Naive B cell (primary cell): Measurements from ENCODE around the gene FMNL2. TPM values are rescaled to one million over a fixed set of nuclear protein-coding genes. Genes with fewer than 3 reads are reported as not detected.

Source experiments
- ATAC-seq, 2 donors: fragments of 150-1000 bp; cut with Tn5 transposase; 2 replicates each; pipeline ENCODE4 v1.10.0; 2021; ENCODE audit warnings: low read depth in 2 of 2, mild to moderate bottlenecking in 2 of 2, moderate library complexity in 2 of 2
- DNase-seq: peaks from one replicate; pipeline ENCODE4 v3.0.0; 2022
- H3K27ac Mint-ChIP-seq, 6 donors: one replicate each; pipeline ENCODE4 v1.8.0; 2020 to 2022; ENCODE audit warnings: mild to moderate bottlenecking in 6 of 6, mixed read lengths in 6 of 6, moderate library complexity in 5 of 6, inconsistent platforms in 2 of 6
- H3K27me3 Mint-ChIP-seq, 3 donors: one replicate each; pipeline ENCODE4 v1.8.0; 2021 to 2022; ENCODE audit warnings: mixed read lengths in 3 of 3, mild to moderate bottlenecking in 1 of 3
- H3K36me3 Mint-ChIP-seq, 2 donors: one replicate each; pipeline ENCODE4 v1.8.0; 2020 to 2022; ENCODE audit warnings: mixed read lengths in 2 of 2, inconsistent platforms in 1 of 2, mild to moderate bottlenecking in 1 of 2
- H3K4me1 Mint-ChIP-seq, 3 donors: one replicate each; pipeline ENCODE4 v1.8.0; 2020 to 2022; ENCODE audit warnings: mixed read lengths in 3 of 3, inconsistent platforms in 1 of 3, mild to moderate bottlenecking in 1 of 3, moderate library complexity in 1 of 3
- H3K4me3 Mint-ChIP-seq, 8 donors: one replicate each; pipeline ENCODE4 v1.8.0; 2020 to 2022; ENCODE audit warnings: mild to moderate bottlenecking in 8 of 8, mixed read lengths in 8 of 8, moderate library complexity in 8 of 8, inconsistent platforms in 2 of 8
- H3K9me3 Mint-ChIP-seq, 7 donors: one replicate each; pipeline ENCODE4 v1.8.0; 2020 to 2022; ENCODE audit warnings: mixed read lengths in 7 of 7, mild to moderate bottlenecking in 5 of 7, inconsistent platforms in 2 of 7, moderate library complexity in 1 of 7
- polyA plus RNA-seq, 6 donors: library from polyadenylated mRNA; unstranded; fragments of 300-500 nt; fragmentation: Illumina TruSeq; gene quantifications; one replicate each; pipeline ENCODE4 v1.2.3, GENCODE V29; 2021; ENCODE audit warnings: low read depth in 6 of 6

FMNL2 gene
- polyA plus RNA-seq, 6 donors from 2014 or later = 0.08 to 1.4 (median 0.61) TPM

DNA sequence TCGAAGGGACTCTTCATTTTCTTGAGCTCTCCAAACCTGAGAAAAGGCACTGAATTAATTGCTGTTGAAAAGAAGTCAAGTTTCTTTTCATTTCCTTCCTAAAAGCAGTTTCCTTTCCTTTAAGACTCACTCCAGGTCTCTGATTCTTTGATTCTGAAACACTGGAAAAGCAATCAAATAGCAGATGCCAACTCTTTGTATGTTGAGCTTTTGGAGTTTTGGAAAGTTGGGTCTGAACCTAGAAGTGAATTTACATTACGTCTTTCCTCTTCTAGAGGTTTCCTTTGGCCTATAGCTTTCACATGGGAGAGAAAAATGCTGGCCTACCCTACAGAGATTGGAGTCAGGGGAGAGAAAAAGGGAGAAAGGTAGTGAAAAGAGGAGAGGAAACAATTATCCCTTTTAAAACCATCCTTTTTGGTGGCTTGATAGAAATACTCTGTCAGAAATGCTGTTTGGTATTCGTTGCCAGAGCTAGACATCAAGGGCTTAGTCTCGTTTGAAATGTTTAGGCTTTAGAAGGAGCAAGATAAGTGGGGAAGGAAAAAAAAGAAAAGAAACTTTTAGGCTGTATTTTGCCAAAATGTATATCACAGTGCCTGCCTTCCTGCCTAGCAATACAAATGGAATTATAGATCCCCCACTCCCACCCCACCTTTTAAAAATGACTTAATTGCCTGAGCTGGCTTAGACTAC lies 194.6 kb downstream of the FMNL2 start:
- Mint-ChIP-seq H3K4me1 (no peaks in the 10 kb centered on the region), H3K9me3 (no peaks in the 10 kb centered on the region), H3K36me3 (no peaks in the 10 kb centered on the region), H3K4me3 (no peak overlapping the region), H3K27ac (no peak overlapping the region), H3K27me3 (peaks cover 0 to 5% (median 0%) of the 10 kb centered on the region in 3 donors)
- no peak for DNase-seq
- no peak for ATAC-seq

DNA sequence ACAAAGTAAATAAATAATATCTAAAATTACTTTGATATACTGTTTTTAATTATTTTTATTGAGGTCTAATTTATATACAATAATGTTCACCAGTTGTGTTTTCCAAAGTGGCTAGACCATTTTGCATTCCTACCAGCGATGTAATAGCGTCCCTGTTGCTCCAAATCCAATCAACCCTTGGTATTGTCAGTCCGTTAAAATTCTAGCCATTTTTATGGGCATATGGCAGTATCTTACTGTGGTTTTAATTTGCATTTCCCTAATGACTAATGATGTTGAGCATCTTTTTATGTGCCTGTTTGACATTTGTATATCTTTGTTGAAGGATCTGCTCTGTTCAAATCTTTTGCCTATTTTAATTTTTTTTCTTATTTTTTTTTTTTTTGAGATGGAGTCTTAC lies 197.3 kb downstream of the FMNL2 start:
- H3K4me3 Mint-ChIP-seq = no peak overlapping the region
- H3K36me3 Mint-ChIP-seq = no peaks in the 10 kb centered on the region
- H3K27ac Mint-ChIP-seq = no peak overlapping the region
- H3K4me1 Mint-ChIP-seq = no peaks in the 10 kb centered on the region
- no peak for DNase-seq
- peaks cover 0 to 10% (median 9%) of the 10 kb centered on the region in 3 donors for H3K27me3 Mint-ChIP-seq
- H3K9me3 Mint-ChIP-seq = no peaks in the 10 kb centered on the region
- no peak for ATAC-seq

DNA sequence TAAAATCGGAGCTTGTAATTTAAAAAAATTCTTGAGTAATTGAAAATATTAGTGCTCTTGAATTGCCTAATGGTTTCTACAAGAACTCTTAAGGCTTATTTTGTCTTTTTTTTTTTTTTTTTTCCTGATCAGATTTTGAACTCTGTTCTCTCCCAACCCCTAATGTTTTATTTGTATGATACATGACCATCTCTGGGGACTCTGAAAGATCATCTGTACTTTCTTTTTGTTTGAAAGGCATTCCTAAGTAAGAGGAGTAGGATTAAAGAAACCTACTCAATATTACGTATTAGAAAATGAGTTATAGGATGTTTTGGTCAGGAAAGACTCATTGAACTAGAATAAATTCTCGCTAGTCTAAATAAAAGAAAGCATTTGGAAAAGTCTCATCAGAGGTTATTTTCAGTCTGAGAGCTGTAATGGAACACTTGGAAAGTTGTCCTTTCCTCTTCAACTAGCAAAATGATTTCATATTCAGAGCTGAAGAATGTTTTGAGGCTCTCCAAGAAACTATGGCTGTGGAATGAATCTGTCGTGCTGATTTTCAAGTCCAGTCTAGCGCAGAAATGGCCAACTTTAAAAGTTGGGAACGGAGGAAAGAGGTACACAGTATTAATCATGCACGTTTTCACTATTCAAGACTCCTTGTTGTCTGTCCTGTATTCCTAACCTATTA lies 199.6 kb downstream of the FMNL2 start:
- H3K27ac Mint-ChIP-seq = no peak overlapping the region
- H3K36me3 Mint-ChIP-seq = no peaks in the 10 kb centered on the region
- no peak overlapping the region for H3K4me3 Mint-ChIP-seq
- DNase-seq (no peak), ATAC-seq (no peak)
- H3K9me3 Mint-ChIP-seq = no peaks in the 10 kb centered on the region
- H3K4me1 Mint-ChIP-seq = no peaks in the 10 kb centered on the region
- H3K27me3 Mint-ChIP-seq = peaks cover 0 to 10% (median 9%) of the 10 kb centered on the region in 3 donors

DNA sequence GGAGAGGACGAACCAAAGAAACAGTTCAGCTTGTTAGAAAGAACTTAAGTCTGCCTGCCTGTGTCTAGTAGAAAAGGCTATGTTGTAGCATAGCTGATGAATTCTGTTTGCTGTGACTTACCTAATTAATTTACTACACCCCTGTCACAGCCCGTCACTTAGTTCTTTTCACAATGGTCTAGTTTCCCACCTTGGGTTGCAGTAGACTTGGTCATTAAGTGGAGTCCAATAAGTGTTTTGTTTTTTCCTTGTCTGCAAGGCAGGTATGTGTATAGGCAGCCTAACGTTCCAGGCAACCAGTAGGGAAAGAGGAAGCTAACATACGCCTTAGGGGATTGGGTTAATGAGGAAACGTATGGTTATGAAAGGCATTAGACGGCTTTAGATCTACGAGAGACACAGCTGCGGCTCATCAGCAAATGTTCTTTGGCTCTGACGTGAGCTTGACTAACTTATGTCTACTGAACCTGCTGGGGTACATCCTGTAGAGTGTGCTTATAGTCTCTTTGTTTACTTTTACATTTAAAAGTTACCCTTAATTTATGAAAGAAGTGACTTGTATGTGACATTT lies 202.2 kb downstream of the FMNL2 start:
- H3K36me3 Mint-ChIP-seq = no peaks in the 10 kb centered on the region
- H3K9me3 Mint-ChIP-seq = no peaks in the 10 kb centered on the region
- H3K4me1 Mint-ChIP-seq = no peaks in the 10 kb centered on the region
- DNase-seq (no peak), ATAC-seq (no peak)
- H3K27ac Mint-ChIP-seq = no peak overlapping the region
- peaks cover 0 to 10% (median 9%) of the 10 kb centered on the region in 3 donors for H3K27me3 Mint-ChIP-seq
- no peak overlapping the region for H3K4me3 Mint-ChIP-seq

DNA sequence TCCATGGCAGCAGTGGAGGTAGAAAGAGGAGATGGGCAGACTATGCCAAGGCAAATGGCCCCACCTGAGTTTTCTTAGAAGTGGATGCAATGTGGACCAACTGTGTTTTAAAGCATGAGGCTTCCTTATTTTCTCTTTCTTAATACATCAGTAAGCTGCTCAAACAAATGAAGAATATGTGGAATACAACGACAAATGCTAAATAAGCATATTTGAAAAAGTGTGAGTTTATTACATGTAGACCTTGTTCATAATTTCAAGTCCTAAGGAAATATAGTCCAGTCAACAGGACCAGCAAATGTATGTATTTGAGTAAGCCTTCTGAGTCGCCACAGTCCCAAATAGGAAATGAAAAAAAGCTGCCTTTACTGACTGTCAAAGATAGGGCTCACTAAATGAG lies 204.4 kb downstream of the FMNL2 start:
- H3K36me3 Mint-ChIP-seq = no peaks in the 10 kb centered on the region
- H3K27me3 Mint-ChIP-seq = peaks cover 0 to 10% (median 4%) of the 10 kb centered on the region in 3 donors
- H3K4me1 Mint-ChIP-seq = no peaks in the 10 kb centered on the region
- no peaks in the 10 kb centered on the region for H3K9me3 Mint-ChIP-seq
- H3K27ac Mint-ChIP-seq = no peak overlapping the region
- no peak for ATAC-seq
- no peak overlapping the region for H3K4me3 Mint-ChIP-seq
- no peak for DNase-seq

DNA sequence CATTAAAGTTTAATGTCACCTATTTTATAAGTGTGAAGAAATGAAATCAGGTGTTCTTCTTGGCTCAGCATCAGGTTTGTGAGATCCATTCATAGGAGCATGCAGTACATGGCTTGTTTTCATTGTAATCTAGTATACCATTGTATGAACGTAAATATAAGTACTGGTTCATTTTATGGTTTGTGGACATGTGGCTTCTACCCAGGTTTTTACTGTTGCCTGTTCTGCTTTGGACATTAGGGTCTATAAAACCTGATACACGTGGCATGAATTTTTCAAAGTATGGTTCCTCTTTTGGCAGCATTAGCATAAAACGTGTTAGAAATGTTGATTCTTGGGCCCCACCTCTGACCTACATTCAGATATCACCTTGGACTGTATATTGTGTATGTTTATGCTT lies 206.7 kb downstream of the FMNL2 start:
- Mint-ChIP-seq H3K9me3 (no peaks in the 10 kb centered on the region), H3K27ac (no peak overlapping the region), H3K27me3 (peaks cover 0 to 2% (median 0%) of the 10 kb centered on the region in 3 donors), H3K4me1 (no peaks in the 10 kb centered on the region), H3K4me3 (no peak overlapping the region), H3K36me3 (no peaks in the 10 kb centered on the region)
- DNase-seq (no peak), ATAC-seq (no peak)

DNA sequence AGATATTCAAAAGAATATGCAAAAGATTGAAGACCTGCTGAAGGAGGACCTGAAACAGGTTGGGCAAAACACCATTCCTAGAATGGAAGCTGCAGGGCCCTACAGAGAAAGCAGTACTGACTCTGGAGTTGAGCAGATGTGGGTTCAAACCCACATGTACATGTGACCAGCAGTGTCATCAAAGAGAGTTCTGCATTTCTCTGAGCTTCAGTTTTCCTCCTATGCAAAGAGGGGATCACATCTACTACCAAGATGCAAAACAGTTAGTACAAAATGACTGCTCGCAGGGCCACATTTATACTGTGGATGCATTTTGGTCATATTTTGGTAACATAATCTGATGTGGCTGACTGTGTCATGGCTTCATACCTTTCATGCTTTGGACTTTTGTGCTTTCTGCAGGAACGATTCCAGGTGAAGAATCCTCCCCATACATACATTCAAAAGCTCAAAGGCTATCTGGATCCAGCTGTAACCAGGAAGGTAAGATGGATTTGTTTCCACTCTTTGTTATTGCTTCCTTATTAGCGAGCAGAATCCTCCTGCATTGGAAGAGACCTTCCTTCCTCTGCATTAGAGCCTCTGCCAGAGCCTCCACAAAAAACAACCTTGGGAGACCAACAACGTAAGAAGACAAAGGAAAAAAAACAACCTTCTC lies 207.5 kb downstream of the FMNL2 start:
- Mint-ChIP-seq H3K27ac (no peak overlapping the region), H3K4me1 (no peaks in the 10 kb centered on the region), H3K9me3 (no peaks in the 10 kb centered on the region), H3K27me3 (no peaks in the 10 kb centered on the region), H3K4me3 (no peak overlapping the region), H3K36me3 (no peaks in the 10 kb centered on the region)
- no peak for DNase-seq
- ATAC-seq = no peak

DNA sequence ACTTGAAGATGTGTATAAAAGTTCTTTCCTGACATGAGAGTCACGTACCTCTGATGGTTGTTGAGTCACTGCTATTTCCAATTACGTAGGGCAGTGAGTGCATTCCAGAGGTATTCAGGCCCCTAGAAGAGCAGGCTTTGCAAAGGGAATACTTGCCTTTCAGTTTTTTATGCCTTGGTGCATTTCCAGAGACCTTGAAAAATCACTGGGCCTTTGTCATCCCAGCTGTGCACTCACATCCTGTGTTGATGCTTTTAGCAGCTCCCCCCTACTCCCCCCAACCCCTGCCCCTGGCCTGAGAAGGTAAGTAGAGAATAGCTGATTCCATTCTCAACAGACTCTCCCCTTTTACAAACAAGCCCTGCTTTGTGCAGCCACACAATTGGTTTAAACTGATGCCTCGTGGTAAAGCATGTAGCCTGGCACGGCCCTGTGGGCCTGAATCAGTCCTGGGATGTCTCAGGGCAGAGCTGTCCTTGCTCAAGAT lies 208.1 kb downstream of the FMNL2 start:
- no peaks in the 10 kb centered on the region for H3K9me3 Mint-ChIP-seq
- no peak overlapping the region for H3K27ac Mint-ChIP-seq
- H3K4me1 Mint-ChIP-seq = no peaks in the 10 kb centered on the region
- no peak for DNase-seq
- H3K36me3 Mint-ChIP-seq = no peaks in the 10 kb centered on the region
- no peak for ATAC-seq
- no peaks in the 10 kb centered on the region for H3K27me3 Mint-ChIP-seq
- no peak overlapping the region for H3K4me3 Mint-ChIP-seq

DNA sequence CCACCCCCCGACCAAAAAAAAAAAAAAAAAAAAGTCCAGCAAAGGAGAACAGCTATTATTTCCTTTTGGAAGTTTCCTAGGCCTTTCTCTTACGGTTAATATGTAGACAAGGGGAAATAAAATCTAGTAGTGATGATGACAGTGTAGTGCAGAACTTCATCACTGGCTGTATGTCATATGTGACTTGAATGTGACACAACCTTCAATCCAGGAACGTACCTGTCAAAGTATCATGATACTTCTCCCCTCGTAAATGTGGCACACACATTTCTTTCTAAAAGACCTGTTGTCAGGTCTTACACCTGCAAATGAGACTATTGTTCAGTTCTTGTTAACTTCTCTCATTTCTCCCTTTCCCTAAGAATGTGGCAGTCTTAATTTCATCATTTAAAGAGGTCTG lies 208.7 kb downstream of the FMNL2 start:
- DNase-seq (no peak), ATAC-seq (no peak)
- no peaks in the 10 kb centered on the region for H3K4me1 Mint-ChIP-seq
- peak overlapping the region in 1 of 6 donors; percentile 6 for H3K27ac Mint-ChIP-seq
- no peak overlapping the region for H3K4me3 Mint-ChIP-seq
- no peaks in the 10 kb centered on the region for H3K9me3 Mint-ChIP-seq
- no peaks in the 10 kb centered on the region for H3K27me3 Mint-ChIP-seq
- H3K36me3 Mint-ChIP-seq = no peaks in the 10 kb centered on the region

DNA sequence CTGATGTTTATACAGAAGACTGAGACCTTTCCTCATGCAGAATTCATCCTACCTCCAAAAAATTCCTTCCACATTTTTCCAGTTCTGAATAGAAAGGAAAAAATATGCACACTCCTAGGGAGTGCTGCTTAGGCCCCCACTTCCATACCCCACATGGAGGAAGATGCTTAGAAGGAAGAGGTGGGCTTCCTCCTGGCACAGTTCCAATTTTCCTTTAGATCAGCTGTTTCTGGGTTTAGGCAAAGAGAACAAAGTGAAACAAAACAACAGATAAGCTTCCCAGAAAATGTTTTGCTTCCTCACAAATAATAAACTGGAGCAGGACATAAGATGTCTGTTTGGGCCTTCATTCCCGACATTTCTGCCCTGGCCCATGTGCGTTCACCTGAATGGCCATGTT lies 209.7 kb downstream of the FMNL2 start:
- H3K4me3 Mint-ChIP-seq = no peak overlapping the region
- H3K4me1 Mint-ChIP-seq = no peaks in the 10 kb centered on the region
- ATAC-seq (no peak), DNase-seq (no peak)
- no peaks in the 10 kb centered on the region for H3K27me3 Mint-ChIP-seq
- H3K36me3 Mint-ChIP-seq = no peaks in the 10 kb centered on the region
- H3K9me3 Mint-ChIP-seq = no peaks in the 10 kb centered on the region
- H3K27ac Mint-ChIP-seq = no peak overlapping the region

DNA sequence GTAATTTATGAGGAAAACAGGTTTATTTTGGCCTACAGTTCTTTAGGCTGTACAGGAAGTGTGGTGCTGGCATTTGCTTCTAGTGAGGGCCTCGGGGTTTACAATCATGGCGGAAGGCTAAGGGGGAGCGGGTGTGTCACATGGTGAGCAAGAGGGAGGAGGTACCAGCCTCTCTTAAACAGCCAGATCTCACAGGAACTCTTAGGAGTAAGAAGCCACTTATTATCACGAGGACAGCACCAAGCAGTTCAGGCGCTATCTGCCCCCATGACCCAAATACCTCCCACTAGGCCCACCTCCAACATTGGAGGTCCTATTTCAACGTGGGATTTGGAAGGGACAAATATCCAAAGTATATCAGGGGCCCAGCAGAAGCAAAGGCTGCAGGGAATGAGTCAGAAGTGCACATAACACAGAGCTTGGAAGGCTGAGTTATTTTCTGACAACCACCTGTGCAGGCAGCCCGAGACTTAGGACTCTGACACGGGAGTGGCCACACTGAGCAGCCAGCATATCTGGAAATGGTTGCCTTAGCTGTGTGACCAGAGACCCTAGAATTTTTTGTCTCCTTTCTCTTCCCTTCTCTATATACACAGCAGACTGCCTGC lies 211.4 kb downstream of the FMNL2 start:
- DNase-seq = no peak

DNA sequence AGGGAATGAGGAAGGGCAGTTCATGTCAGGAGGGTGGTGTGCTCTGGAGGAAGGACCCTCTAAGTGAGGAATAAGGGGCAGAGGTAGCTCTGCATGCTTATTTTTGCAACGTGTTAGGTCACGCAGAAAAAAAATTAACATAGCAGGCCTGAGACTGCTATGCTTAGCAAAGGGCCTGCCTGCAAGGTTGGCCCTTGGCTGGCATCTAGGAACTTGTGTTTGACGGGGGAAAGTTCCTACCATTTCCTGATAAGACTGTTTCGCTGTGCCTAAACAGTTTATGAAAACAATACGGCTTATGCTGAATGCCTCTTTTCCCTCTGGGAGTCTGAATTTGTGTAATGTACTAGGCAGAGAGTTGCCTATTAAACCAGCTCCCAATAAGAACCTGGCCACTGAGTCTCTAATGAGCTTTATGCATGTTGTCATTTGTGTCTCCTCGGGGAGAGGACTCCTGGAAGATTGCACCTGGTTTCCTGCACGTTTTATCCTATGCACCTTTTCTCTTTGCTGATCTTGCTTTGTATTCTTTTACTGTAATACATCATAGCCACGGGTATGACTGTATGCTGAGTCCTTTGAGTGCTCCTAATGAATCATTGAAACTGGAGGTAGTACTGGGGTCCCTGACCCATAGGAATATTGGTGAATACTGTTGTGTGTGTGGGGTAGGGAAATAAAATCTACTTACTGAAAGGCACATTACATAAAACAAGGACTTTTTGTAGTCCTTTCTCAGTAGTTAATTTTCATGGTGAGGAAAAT lies 213.3 kb downstream of the FMNL2 start:
- DNase-seq = no peak
- Mint-ChIP-seq H3K4me3 (no peak overlapping the region), H3K36me3 (no peaks in the 10 kb centered on the region), H3K27me3 (no peaks in the 10 kb centered on the region), H3K9me3 (no peaks in the 10 kb centered on the region), H3K27ac (no peak overlapping the region), H3K4me1 (no peaks in the 10 kb centered on the region)
- ATAC-seq = no peak

More for the DNA sequence above, 211.4 kb downstream of the FMNL2 start:
- Mint-ChIP-seq H3K4me1 (no peaks in the 10 kb centered on the region), H3K36me3 (no peaks in the 10 kb centered on the region), H3K9me3 (no peaks in the 10 kb centered on the region), H3K27ac (no peak overlapping the region), H3K4me3 (no peak overlapping the region), H3K27me3 (no peaks in the 10 kb centered on the region)
- ATAC-seq = no peak

DNA sequence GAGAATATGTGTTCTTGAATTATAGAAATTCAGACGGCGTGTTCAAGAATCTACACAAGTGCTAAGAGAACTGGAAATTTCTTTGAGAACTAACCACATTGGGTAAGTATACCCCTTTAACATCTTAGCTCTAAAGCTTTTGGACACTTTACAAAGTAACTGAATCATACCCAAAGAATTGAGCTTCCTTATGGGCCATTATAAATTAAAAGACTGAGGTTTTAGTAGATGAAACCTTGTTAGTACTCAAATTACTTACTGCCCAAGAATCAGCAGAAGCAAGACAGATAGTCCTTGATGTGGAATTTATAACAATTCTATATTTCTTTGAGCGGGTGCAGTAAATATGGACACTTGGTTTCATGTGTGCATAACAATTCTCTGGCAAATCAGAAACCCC lies 214.0 kb downstream of the FMNL2 start:
- Mint-ChIP-seq H3K27ac (no peak overlapping the region), H3K9me3 (no peaks in the 10 kb centered on the region), H3K27me3 (no peaks in the 10 kb centered on the region), H3K36me3 (no peaks in the 10 kb centered on the region), H3K4me1 (no peaks in the 10 kb centered on the region), H3K4me3 (no peak overlapping the region)
- DNase-seq (no peak), ATAC-seq (no peak)
